GM12875 (cell line): ENCODE results near the gene PRLR.

Experiments used
- H3K4me3 ChIP-seq: one replicate; pipeline ENCODE4 v1.5.1; 2011; ENCODE audit warnings: low read depth, low read length, control low read depth
- CTCF ChIP-seq: IDR thresholded peaks from 2 replicates; pipeline ENCODE4 v1.5.1; 2011; ENCODE audit warnings: low read depth, mild to moderate bottlenecking, control low read depth, inconsistent platforms, low read length, moderate library complexity, borderline replicate concordance; ENCODE audit not compliant: insufficient read depth

PRLR gene

GRCh38 chr5:35069188-35069587, 161.1 kb downstream of the PRLR start:
- no peak overlapping the region for H3K4me3 ChIP-seq
- no peak for TF ChIP-seq CTCF

GRCh38 chr5:35067985-35068384, 162.3 kb downstream of the PRLR start:
- TF ChIP-seq CTCF = no peak
- H3K4me3 ChIP-seq = no peak overlapping the region

GRCh38 chr5:35066260-35066795, 164.0 kb downstream of the PRLR start:
- no peak for TF ChIP-seq CTCF
- H3K4me3 ChIP-seq = no peak overlapping the region

GRCh38 chr5:35063414-35063813, 166.9 kb downstream of the PRLR start:
- no peak overlapping the region for H3K4me3 ChIP-seq
- TF ChIP-seq CTCF = no peak

GRCh38 chr5:35061211-35061770, 169.0 kb downstream of the PRLR start:
- H3K4me3 ChIP-seq = no peak overlapping the region
- no peak for TF ChIP-seq CTCF

- TF ChIP-seq CTCF = no peak
Measured at GRCh38 chr5:35060236-35060635, 170.1 kb downstream of the PRLR start.

GRCh38 chr5:35059251-35059650, 171.0 kb downstream of the PRLR start:
- TF ChIP-seq CTCF = no peak
- no peak overlapping the region for H3K4me3 ChIP-seq

More at GRCh38 chr5:35060236-35060635, 170.1 kb downstream of the PRLR start:
- no peak overlapping the region for H3K4me3 ChIP-seq
